ENCODE results near the gene MYCN. TPM values are rescaled to one million over a fixed set of nuclear protein-coding genes. Genes with fewer than 3 reads are reported as not detected.

Gene MYCN
- total and polyA plus RNA-seq, 5 donors from 2014 or later: 0.08 to 2.2 (median 0.09) TPM; not detected in 2

- Mint-ChIP-seq H3K9me3 (peaks cover 0 to 1% (median 0%) of the 10 kb centered on the region in 7 donors), H3K27me3 (peaks cover 10% of the 10 kb centered on the region), H3K27ac (no peak overlapping the region), H3K36me3 (no peaks in the 10 kb centered on the region), H3K4me3 (no peak overlapping the region), H3K4me1 (no peaks in the 10 kb centered on the region)
- Histone ChIP-seq H3K27ac (ENCODE audit: insufficient read depth, low read length, poor library complexity, severe bottlenecking) (no peak overlapping the region), H3K4me3 (ENCODE audit: low read depth, low read length) (no peak overlapping the region), H3K4me1 (ENCODE audit: control insufficient read depth, insufficient read depth, low read length, poor library complexity, severe bottlenecking) (no peaks in the 10 kb centered on the region), H3K27me3 (ENCODE audit: control insufficient read depth, insufficient read depth, low read length) (no peaks in the 10 kb centered on the region), H3K9me3 (ENCODE audit: control insufficient read depth in 2 of 2, low read length in 2 of 2) (no peaks in the 10 kb centered on the region), H3K36me3 (ENCODE audit: control insufficient read depth, insufficient read depth, low read length) (no peaks in the 10 kb centered on the region)
- DNase-seq (no peak), ATAC-seq (ENCODE audit: low read depth in 2 of 2) (no peak)
Measured at GRCh38 chr2:15930589-15931318, 9.6 kb upstream of the MYCN start.

- no peak overlapping the region for H3K27ac ChIP-seq (ENCODE audit: insufficient read depth, low read length, poor library complexity, severe bottlenecking)
- Mint-ChIP-seq H3K27ac (no peak overlapping the region), H3K27me3 (peaks cover 11% of the 10 kb centered on the region), H3K36me3 (no peaks in the 10 kb centered on the region), H3K9me3 (peaks cover 0 to 1% (median 0%) of the 10 kb centered on the region in 7 donors), H3K4me1 (no peaks in the 10 kb centered on the region), H3K4me3 (no peak overlapping the region)
- H3K9me3 ChIP-seq (ENCODE audit: control insufficient read depth in 2 of 2, low read length in 2 of 2): no peaks in the 10 kb centered on the region
- no peak for ATAC-seq (ENCODE audit: low read depth in 2 of 2)
- no peaks in the 10 kb centered on the region for H3K36me3 ChIP-seq (ENCODE audit: control insufficient read depth, insufficient read depth, low read length)
- H3K27me3 ChIP-seq (ENCODE audit: control insufficient read depth, insufficient read depth, low read length): no peaks in the 10 kb centered on the region
- no peak overlapping the region for H3K4me3 ChIP-seq (ENCODE audit: low read depth, low read length)
- DNase-seq: no peak
- H3K4me1 ChIP-seq (ENCODE audit: control insufficient read depth, insufficient read depth, low read length, poor library complexity, severe bottlenecking): no peaks in the 10 kb centered on the region
Measured at GRCh38 chr2:15931319-15931890, 8.9 kb upstream of the MYCN start.

GRCh38 chr2:15931950-15932349 is 8.4 kb upstream of the MYCN start:
- Mint-ChIP-seq H3K27me3 (peaks cover 11% of the 10 kb centered on the region), H3K9me3 (peaks cover 0 to 1% (median 0%) of the 10 kb centered on the region in 7 donors)
- DNase-seq: no peak

DNA sequence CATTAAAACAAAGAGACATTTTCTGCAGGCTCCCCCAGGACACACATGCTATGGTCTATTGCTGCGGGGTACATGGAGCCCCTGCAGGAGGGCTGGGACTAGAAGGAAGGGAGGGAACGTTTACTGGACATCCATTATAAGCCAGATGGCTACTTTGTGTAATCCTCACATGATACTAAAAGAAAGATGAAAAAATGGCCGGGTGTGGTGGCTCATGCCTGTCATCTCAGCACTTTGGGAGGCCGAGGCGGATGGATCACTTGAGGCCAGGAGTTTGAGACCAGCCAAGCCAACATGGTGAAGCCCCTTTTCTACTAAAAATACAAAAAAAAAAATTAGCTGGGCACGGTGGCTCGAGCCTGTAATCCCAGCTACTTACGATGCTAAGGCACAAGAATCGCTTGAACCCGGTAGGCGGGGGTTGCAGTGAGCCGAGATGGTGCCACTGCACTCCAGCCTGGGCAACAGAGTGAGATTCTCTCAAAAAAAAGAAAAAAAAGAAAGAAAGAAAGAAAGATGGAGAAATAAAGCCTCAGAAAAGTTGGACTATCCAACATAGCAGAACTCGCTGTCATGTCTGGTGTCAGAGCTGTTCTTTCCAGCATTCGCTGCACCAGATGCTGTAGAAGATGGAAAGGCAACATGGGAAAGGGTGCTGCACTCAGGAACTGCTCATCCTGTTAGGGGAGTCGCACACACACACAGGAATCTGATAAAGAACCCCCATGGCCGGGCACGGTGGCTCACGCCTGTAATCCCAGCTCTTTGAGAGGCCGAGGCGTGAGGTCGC is 7.8 kb upstream of the MYCN start:
- Mint-ChIP-seq H3K9me3 (peaks cover 0 to 1% (median 0%) of the 10 kb centered on the region in 7 donors), H3K4me3 (no peak overlapping the region), H3K27ac (no peak overlapping the region), H3K4me1 (no peaks in the 10 kb centered on the region), H3K36me3 (no peaks in the 10 kb centered on the region), H3K27me3 (peaks cover 13% of the 10 kb centered on the region)
- peaks cover 3% of the 10 kb centered on the region for H3K27me3 ChIP-seq (ENCODE audit: control insufficient read depth, insufficient read depth, low read length)
- DNase-seq: no peak
- H3K4me3 ChIP-seq (ENCODE audit: low read depth, low read length): no peak overlapping the region
- H3K4me1 ChIP-seq (ENCODE audit: control insufficient read depth, insufficient read depth, low read length, poor library complexity, severe bottlenecking): no peaks in the 10 kb centered on the region
- no peaks in the 10 kb centered on the region for H3K36me3 ChIP-seq (ENCODE audit: control insufficient read depth, insufficient read depth, low read length)
- H3K27ac ChIP-seq (ENCODE audit: insufficient read depth, low read length, poor library complexity, severe bottlenecking): no peak overlapping the region
- H3K9me3 ChIP-seq (ENCODE audit: control insufficient read depth in 2 of 2, low read length in 2 of 2): no peaks in the 10 kb centered on the region
- ATAC-seq (ENCODE audit: low read depth in 2 of 2): no peak

More at GRCh38 chr2:15931950-15932349, 8.4 kb upstream of the MYCN start:
- H3K27me3 ChIP-seq (ENCODE audit: control insufficient read depth, insufficient read depth, low read length): no peaks in the 10 kb centered on the region
- no peak overlapping the region for H3K4me3 ChIP-seq (ENCODE audit: low read depth, low read length)
- H3K36me3 ChIP-seq (ENCODE audit: control insufficient read depth, insufficient read depth, low read length): no peaks in the 10 kb centered on the region
- no peaks in the 10 kb centered on the region for H3K4me1 ChIP-seq (ENCODE audit: control insufficient read depth, insufficient read depth, low read length, poor library complexity, severe bottlenecking)
- Mint-ChIP-seq H3K27ac (no peak overlapping the region), H3K36me3 (no peaks in the 10 kb centered on the region), H3K4me3 (no peak overlapping the region), H3K4me1 (no peaks in the 10 kb centered on the region)
- H3K27ac ChIP-seq (ENCODE audit: insufficient read depth, low read length, poor library complexity, severe bottlenecking): no peak overlapping the region
- no peaks in the 10 kb centered on the region for H3K9me3 ChIP-seq (ENCODE audit: control insufficient read depth in 2 of 2, low read length in 2 of 2)
- no peak for ATAC-seq (ENCODE audit: low read depth in 2 of 2)

DNA sequence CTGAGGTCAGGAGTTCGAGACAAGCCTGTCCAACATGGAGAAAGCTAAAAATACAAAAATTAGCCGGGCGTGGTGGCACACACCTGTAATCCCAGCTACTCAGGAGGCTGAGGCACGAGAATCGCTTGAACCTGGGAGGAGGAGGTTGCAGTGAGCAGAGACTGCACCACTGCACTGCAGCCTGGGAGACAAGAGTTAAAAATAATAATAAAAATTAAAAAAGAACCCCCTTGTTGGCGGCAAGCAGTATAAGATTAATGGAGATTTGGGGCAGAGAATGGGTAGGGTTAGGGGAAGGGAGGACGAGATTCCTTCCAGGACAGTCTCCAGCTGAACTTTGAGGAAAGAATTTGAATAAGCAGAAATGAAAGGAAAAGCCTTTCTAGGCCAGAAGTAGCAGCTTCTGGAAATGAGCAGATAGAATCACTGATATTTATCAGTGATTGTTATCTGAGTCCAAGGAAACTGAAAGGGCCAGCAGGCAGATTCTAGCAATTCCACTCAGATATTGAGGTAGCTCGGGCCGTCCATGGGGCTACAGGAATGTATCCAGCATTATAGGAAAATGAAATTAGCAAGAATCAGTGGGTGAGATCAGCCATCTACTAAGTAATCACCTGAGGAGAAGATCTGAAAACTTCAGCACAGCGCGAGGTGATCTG is 7.0 kb upstream of the MYCN start:
- Mint-ChIP-seq H3K4me1 (peaks cover 0 to under 1% (median 0%) of the 10 kb centered on the region in 4 donors), H3K27ac (no peak overlapping the region), H3K4me3 (no peak overlapping the region), H3K36me3 (no peaks in the 10 kb centered on the region), H3K9me3 (peaks cover 0 to 1% (median 0%) of the 10 kb centered on the region in 7 donors), H3K27me3 (peaks cover 21% of the 10 kb centered on the region)
- H3K27me3 ChIP-seq (ENCODE audit: control insufficient read depth, insufficient read depth, low read length): peaks cover 5% of the 10 kb centered on the region
- ATAC-seq (ENCODE audit: low read depth in 2 of 2) (no peak), DNase-seq (no peak)
- no peaks in the 10 kb centered on the region for H3K36me3 ChIP-seq (ENCODE audit: control insufficient read depth, insufficient read depth, low read length)
- H3K27ac ChIP-seq (ENCODE audit: insufficient read depth, low read length, poor library complexity, severe bottlenecking): no peak overlapping the region
- no peaks in the 10 kb centered on the region for H3K4me1 ChIP-seq (ENCODE audit: control insufficient read depth, insufficient read depth, low read length, poor library complexity, severe bottlenecking)
- no peak overlapping the region for H3K4me3 ChIP-seq (ENCODE audit: low read depth, low read length)
- H3K9me3 ChIP-seq (ENCODE audit: control insufficient read depth in 2 of 2, low read length in 2 of 2): no peaks in the 10 kb centered on the region

DNA sequence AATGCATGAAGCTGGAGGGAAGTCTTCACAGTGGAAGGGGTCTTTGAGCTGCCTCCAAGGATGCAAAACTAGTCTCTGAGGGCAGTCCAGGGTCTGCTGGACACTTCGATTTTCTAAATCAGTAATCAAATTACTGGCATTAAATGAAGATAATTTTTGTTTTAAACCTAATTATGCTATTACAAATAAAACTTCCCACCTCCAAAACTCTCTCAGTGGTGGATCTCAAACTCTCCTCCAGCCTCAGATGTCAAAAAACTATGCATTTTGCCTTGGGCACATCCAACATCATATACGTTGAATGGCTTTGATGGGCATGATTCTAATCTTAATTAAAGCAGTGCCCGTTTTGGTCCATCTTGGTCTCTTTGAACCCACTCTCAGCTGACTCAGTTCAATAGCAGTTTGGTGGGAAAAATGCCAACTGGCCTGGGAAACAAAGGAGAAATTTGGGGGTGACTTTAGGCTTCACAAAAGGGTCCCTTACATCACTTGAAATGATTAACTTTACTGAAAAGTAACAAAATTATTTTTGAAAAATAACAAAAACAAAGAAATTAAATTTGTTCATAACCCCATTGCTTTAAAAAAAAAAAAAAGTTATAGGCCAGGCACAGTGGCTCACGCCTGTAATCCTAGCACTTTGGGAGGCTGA is 5.9 kb upstream of the MYCN start:
- H3K27me3 Mint-ChIP-seq: peaks cover 30% of the 10 kb centered on the region

GRCh38 chr2:15935189-15935588 is 5.2 kb upstream of the MYCN start:
- H3K27ac ChIP-seq (ENCODE audit: insufficient read depth, low read length, poor library complexity, severe bottlenecking): no peak overlapping the region
- peaks cover 5% of the 10 kb centered on the region for H3K4me1 ChIP-seq (ENCODE audit: control insufficient read depth, insufficient read depth, low read length, poor library complexity, severe bottlenecking)
- H3K9me3 Mint-ChIP-seq: peaks cover 0 to 2% (median 0%) of the 10 kb centered on the region in 7 donors
- H3K9me3 ChIP-seq (ENCODE audit: control insufficient read depth in 2 of 2, low read length in 2 of 2): no peaks in the 10 kb centered on the region
- DNase-seq: no peak
- no peaks in the 10 kb centered on the region for H3K36me3 Mint-ChIP-seq
- no peak overlapping the region for H3K4me3 ChIP-seq (ENCODE audit: low read depth, low read length)
- H3K36me3 ChIP-seq (ENCODE audit: control insufficient read depth, insufficient read depth, low read length): no peaks in the 10 kb centered on the region
- ATAC-seq (ENCODE audit: low read depth in 2 of 2): no peak
- H3K27ac Mint-ChIP-seq: no peak overlapping the region
- H3K4me1 Mint-ChIP-seq: peaks cover 0 to 12% (median 0%) of the 10 kb centered on the region in 4 donors
- peaks cover 35% of the 10 kb centered on the region for H3K27me3 Mint-ChIP-seq
- H3K4me3 Mint-ChIP-seq: no peak overlapping the region
- peaks cover 10% of the 10 kb centered on the region for H3K27me3 ChIP-seq (ENCODE audit: control insufficient read depth, insufficient read depth, low read length)

More for the DNA sequence above, 5.9 kb upstream of the MYCN start:
- H3K4me1 ChIP-seq (ENCODE audit: control insufficient read depth, insufficient read depth, low read length, poor library complexity, severe bottlenecking): peaks cover 2% of the 10 kb centered on the region
- H3K27me3 ChIP-seq (ENCODE audit: control insufficient read depth, insufficient read depth, low read length): peaks cover 9% of the 10 kb centered on the region
- ATAC-seq (ENCODE audit: low read depth in 2 of 2) (no peak), DNase-seq (no peak)
- Mint-ChIP-seq H3K4me1 (peaks cover 0 to 9% (median 0%) of the 10 kb centered on the region in 4 donors), H3K9me3 (peaks cover 0 to 2% (median 0%) of the 10 kb centered on the region in 7 donors), H3K27ac (no peak overlapping the region), H3K4me3 (no peak overlapping the region), H3K36me3 (no peaks in the 10 kb centered on the region)
- no peak overlapping the region for H3K27ac ChIP-seq (ENCODE audit: insufficient read depth, low read length, poor library complexity, severe bottlenecking)
- H3K4me3 ChIP-seq (ENCODE audit: low read depth, low read length): no peak overlapping the region
- no peaks in the 10 kb centered on the region for H3K36me3 ChIP-seq (ENCODE audit: control insufficient read depth, insufficient read depth, low read length)
- H3K9me3 ChIP-seq (ENCODE audit: control insufficient read depth in 2 of 2, low read length in 2 of 2): no peaks in the 10 kb centered on the region
